ENCODE measurements around the gene KANSL1. TPM values are rescaled to one million over a fixed set of nuclear protein-coding genes. Genes with fewer than 3 reads are reported as not detected.
A peak's percentile ranks its signal among the peaks of the same experiment; 100 is the strongest.

The KANSL1 gene
- total RNA-seq, 1 donor from 2014 or later = 136 TPM

- Mint-ChIP-seq H3K9me3 (no peaks in the 10 kb centered on the region), H3K27me3 (ENCODE audit: insufficient read depth, low read depth) (peaks cover 13% of the 10 kb centered on the region), H3K27ac (no peak overlapping the region), H3K4me3 (peak overlapping the region; percentile 43), H3K36me3 (no peaks in the 10 kb centered on the region), H3K4me1 (no peaks in the 10 kb centered on the region)
- Histone ChIP-seq H3F3A (ENCODE audit: low read depth) (no peaks in the 10 kb centered on the region), H4K20me1 (ENCODE audit: low read depth) (no peaks in the 10 kb centered on the region), H3K4me1 (no peaks in the 10 kb centered on the region), H3K4me2 (no peak overlapping the region), H3K79me2 (ENCODE audit: low read depth) (no peaks in the 10 kb centered on the region), H3K9me3 (ENCODE audit: low read depth) (no peaks in the 10 kb centered on the region), H3K9ac (no peak overlapping the region), H3K36me3 (no peaks in the 10 kb centered on the region), H3K4me3 (no peak overlapping the region), H2AFZ (replicated peaks) (no peak overlapping the region), H3K27ac (no peak overlapping the region), H3K27me3 (no peaks in the 10 kb centered on the region)
- peak; percentile 74 for DNase-seq (ENCODE audit: low spot score)
- TF ChIP-seq EZH2 (IDR thresholded peaks at IDR 0.05) (no peak), CTCF (IDR thresholded peaks at IDR 0.05) (peak; percentile 89)
Observed at GRCh38 chr17:46002311-46002972, 190.8 kb downstream of the KANSL1 start.

DNA sequence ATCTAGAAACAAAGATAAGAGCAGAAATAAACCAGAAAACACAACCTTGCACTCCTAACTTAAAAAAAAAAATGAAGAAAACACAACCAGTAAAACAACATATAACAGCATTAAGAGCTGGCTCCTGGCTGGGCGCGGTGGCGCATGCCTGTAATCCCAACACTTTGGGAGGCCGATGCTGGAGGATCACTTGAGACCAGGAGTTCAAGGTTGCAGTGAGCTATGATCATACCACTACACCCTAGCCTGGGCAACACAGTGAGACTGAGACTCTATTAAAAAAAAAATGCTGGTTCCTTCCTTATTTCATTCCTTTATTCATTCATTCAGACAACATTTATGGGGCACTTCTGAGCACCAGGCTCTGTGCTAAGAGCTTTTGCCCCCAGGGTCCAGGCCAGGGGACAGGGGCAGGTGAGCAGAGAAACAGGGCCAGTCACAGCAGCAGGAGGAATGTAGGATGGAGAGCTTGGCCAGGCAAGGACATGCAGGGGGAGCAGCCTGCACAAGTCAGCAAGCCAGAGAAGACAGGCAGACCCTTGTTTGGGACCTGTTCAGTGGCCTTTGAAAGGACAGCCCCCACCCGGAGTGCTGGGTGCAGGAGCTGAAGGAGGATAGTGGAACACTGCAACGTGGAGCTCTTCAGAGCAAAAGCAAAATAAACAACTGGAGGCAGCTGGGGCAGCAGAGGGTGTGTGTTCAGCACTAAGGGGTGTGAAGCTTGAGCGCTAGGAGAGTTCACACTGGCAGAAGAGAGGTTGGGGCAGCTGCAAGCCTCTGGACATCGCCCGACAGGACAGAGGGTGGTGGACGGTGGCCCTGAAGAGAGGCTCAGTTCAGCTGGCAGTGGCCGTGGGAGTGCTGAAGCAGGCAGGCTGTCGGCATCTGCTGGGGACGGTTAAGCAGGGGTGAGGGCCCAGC, 191.6 kb downstream of the KANSL1 start:
- Histone ChIP-seq H3K4me3 (no peak overlapping the region), H3K79me2 (ENCODE audit: low read depth) (no peaks in the 10 kb centered on the region), H3K4me1 (no peaks in the 10 kb centered on the region), H3K4me2 (no peak overlapping the region), H2AFZ (replicated peaks) (no peak overlapping the region), H3K27me3 (no peaks in the 10 kb centered on the region), H4K20me1 (ENCODE audit: low read depth) (no peaks in the 10 kb centered on the region), H3F3A (ENCODE audit: low read depth) (no peaks in the 10 kb centered on the region), H3K9ac (no peak overlapping the region), H3K27ac (no peak overlapping the region), H3K36me3 (no peaks in the 10 kb centered on the region), H3K9me3 (ENCODE audit: low read depth) (no peaks in the 10 kb centered on the region)
- Mint-ChIP-seq H3K27ac (no peak overlapping the region), H3K4me1 (no peaks in the 10 kb centered on the region), H3K36me3 (no peaks in the 10 kb centered on the region), H3K27me3 (ENCODE audit: insufficient read depth, low read depth) (peaks cover 13% of the 10 kb centered on the region), H3K9me3 (no peaks in the 10 kb centered on the region), H3K4me3 (peak overlapping the region; percentile 43)
- TF ChIP-seq CTCF (IDR thresholded peaks at IDR 0.05) (no peak), EZH2phosphoT487 (IDR thresholded peaks at IDR 0.05) (no peak), EZH2 (IDR thresholded peaks at IDR 0.05) (no peak)
- no peak for DNase-seq (ENCODE audit: low spot score)

- no peaks in the 10 kb centered on the region for H3K36me3 ChIP-seq
- H3K9ac ChIP-seq = no peak overlapping the region
- Mint-ChIP-seq H3K36me3 (no peaks in the 10 kb centered on the region), H3K9me3 (no peaks in the 10 kb centered on the region), H3K27me3 (ENCODE audit: insufficient read depth, low read depth) (peaks cover 13% of the 10 kb centered on the region), H3K4me1 (no peaks in the 10 kb centered on the region), H3K4me3 (no peak overlapping the region), H3K27ac (no peak overlapping the region)
- H3K79me2 ChIP-seq (ENCODE audit: low read depth) = no peaks in the 10 kb centered on the region
- no peaks in the 10 kb centered on the region for H3K9me3 ChIP-seq (ENCODE audit: low read depth)
- no peak overlapping the region for H2AFZ ChIP-seq (replicated peaks)
- H3K4me3 ChIP-seq = no peak overlapping the region
- H3K27ac ChIP-seq = no peak overlapping the region
- no peak overlapping the region for H3K4me2 ChIP-seq
- DNase-seq (ENCODE audit: low spot score) = no peak
- H3K27me3 ChIP-seq = no peaks in the 10 kb centered on the region
- no peaks in the 10 kb centered on the region for H3F3A ChIP-seq (ENCODE audit: low read depth)
- TF ChIP-seq EZH2 (IDR thresholded peaks at IDR 0.05) (no peak), EZH2phosphoT487 (IDR thresholded peaks at IDR 0.05) (no peak), CTCF (IDR thresholded peaks at IDR 0.05) (no peak)
- H3K4me1 ChIP-seq = no peaks in the 10 kb centered on the region
- no peaks in the 10 kb centered on the region for H4K20me1 ChIP-seq (ENCODE audit: low read depth)
Observed at GRCh38 chr17:46000757-46001156, 192.5 kb downstream of the KANSL1 start.
